HG03575 (cell line): ENCODE measurements around the gene PNCK.
"Not testable (repeated sequence)": the region's sequence is repeated elsewhere in the genome, so short reads cannot be mapped to it uniquely, and the experiment has no call there.

Source experiments
- ATAC-seq: cut with Tn5 transposase; IDR thresholded peaks from one replicate; pipeline ENCODE4 v1.9.1; 2021; ENCODE audit not compliant: unreplicated experiment, insufficient number of reproducible peaks, low FRiP score; ENCODE audit errors: extremely low read depth

PNCK gene

DNA sequence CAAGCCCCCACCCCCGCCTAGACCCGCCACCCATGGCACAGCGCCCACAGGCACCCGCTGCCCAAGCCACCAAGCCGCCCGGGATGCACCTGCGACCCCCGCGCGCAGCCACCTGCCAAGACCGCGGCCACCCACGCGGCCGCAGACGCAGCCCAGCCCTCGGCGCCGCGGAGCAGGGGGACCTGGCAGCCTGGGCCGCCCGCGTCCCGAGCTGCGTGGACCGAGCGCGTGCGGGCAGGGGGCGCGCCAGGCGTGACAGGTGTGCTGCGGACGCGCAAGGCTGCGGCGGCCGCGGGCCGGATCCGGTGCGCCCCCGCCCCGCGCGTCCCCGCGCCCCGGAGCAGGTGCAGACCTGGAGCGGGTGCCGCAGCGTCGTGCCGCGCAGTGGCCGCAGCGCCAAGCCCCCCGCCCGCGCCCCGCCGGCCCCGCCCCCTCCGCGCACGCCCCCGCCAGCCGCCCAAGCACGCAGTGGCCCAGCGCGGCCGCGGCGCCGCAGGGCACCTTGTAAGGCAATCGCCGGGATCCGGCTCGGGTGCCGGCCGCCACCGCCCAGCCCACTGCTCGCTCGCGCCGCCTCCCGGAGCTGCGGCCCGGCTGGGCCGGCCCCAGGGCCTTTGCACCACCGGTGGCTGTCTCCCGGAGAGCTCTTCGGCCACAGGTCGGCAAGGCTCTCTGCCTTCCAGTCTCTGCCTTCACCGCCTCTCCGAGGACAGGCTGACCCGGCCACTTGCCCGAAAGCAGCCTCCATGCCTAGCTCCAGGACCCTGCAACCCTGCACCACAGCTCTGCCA is at the start of gene PNCK:
Gene PNCK (minus strand): TSS at position 386 of the 791 bp plus-strand sequence. CDS start 737 bp downstream, outside the sequence.
- ATAC-seq: no peak

DNA sequence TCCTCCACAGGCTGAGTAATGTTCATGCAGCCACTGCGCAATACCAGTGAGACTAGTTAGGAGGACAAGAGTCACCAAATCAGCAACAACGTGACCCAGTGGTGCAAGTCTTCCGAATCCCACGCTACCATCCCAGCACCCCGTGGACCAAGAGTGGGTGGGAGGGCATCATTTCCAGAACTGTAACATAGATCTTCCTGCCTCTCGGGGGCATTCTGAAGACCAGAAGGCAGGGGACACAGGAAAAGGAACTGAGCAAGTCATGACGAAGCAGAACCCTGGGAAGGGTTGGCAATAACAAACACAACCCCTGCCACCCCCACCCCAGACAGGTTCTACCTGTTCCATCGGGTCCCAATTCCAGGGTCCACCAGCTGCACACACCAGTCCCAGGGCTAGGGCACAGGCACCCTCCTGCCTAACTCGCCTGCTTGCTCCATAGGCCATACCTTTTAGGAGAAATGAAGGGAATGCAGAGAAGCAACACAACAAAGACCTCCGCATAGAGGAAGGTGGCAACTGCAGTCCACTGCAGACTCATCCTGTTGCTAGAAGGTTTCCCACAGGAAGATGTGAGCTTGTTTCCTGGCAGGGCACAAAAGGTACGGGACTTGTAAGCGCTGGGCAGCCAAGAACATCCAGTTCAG is 49.2 kb upstream of the PNCK start:
- ATAC-seq: no peak

DNA sequence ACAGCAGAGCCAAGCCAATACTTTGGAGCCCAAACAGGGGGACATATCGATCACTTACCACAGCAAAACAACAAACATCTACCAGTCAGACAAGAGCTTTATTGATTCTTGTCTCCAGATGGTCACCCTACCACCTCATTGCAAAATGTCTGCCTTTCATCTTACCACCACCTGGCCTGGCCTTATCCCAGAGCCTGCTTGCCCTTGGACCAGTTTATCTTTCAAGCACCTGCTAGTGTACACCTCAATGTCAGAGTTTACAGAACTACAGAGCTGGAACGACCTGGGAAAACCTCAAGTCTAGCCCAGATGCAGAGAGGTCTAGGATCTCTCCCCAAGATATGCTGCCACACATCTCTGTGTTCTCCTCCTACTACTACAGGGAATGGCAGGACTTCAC is 46.1 kb upstream of the PNCK start:
- ATAC-seq: no peak

DNA sequence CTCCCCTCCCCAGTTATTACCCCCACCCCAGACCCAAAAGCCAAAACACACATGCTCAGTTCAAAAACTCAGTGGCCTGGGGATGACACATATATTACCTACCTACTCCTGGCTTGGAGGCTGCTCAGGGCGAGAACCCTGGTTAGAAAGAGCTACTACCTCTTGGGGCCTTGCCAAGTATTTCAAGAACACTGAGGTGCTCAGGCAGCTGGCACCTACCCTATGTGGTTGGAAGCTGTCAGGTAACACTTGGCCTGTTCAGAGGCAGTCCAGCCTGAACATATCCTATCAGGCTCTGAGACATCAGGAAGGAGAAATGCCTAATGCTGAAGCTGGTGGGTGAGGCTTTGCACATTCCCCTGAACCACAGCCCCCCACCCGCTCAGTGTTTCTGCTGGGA is 45.6 kb upstream of the PNCK start:
- ATAC-seq: no peak

DNA sequence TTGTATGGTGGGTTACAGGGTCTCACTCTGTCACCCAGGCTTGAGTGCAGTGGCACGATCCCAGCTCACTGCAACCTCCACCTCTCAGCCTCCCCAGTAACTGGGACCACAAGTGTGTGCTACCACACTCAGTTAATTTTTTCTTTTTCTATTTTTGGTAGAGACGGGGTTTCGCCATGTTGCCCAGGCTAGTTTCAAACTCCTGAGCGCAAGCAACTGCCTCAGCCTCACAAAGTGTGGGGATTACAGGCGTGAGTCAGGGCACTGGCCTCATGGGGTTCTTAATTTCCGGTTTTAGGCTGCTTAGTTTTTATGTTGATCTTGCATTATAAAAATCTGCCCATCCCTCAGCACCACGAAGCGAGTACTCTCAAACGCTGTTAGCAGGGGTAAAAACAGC is 43.8 kb upstream of the PNCK start:
- ATAC-seq: no peak

DNA sequence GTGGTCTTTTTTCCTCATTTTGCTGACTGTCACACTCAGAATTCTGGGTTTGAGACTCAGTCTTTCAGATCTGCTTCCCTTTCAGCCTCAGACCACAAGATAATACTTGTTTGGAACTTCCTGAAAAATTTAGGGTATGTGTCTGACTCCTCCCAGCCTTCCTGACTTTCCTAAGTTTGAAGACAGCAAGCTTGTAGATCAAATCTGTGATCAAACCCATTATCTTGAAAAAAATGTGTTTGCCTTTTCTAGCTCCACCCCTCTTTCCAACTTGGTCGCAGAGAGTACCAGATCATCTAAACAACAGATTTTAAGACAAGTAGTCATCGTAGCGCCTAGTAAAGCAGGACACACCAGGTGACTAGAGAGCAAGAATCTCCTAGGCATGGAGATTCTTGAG is 40.6 kb upstream of the PNCK start:
- no peak for ATAC-seq

DNA sequence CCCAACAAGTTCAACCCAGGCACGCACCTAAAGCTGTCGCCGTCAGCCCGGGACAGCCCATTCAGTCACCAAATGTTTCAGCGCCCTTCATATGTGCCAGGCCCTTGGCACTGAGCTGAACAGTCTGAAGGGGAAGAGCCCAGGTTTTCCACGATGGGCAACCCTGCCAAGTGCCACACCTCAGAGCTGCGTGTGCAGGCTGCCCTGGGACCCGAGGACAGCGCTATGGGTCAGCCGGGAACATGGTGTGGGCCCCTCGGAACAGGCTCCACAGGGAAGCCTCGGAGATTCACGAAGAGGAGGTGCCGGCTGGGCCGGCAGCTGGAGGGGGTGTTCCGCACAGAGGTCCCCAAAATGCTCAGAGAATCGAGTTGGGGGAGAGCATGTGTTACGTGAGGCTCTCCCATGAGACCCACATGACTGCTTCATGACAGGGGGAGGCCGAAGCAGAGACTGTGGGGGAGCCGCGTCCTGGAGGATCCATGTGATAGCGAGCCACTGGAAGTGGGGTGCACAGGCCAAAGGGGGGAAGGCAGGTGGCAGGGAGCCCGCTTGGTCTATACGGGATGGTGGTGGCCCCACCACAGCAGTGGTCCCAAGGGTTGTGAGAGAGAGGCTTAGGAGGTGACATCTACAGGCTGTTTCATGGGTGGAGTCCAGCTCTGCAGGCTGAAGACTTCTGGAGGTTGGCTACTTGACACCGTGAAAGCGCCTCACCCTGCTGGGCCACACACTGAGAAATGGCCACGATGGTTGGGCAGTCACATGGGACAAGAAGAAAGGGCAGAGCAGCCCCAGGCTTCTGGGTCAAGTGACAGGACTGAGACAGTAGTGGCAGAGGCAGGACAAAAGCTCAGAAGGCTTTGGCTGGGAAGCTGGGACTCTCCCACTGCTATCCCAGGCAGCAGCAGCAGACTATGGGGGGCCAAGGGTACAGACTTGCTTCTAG is 36.4 kb upstream of the PNCK start:
- no peak for ATAC-seq

DNA sequence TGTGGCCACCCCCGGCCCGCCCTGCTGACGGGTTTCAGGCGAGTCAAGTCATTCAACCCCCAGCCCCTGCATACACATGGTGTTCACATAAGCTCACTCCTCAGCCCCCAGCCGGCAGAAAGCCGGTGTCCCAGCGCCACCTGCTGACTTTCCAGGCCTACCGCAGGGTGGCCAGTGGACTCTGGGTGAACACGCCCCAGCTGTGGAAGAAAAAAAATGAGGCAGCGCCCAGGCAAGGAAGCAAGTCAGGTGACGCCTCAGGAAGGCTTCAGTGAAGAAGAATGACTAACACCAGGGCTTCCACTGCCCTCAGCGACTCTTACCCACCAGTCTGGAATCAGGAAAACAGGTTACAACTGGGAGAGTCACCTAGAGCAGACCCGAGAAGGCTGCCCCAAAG is 34.8 kb upstream of the PNCK start:
- no peak for ATAC-seq

DNA sequence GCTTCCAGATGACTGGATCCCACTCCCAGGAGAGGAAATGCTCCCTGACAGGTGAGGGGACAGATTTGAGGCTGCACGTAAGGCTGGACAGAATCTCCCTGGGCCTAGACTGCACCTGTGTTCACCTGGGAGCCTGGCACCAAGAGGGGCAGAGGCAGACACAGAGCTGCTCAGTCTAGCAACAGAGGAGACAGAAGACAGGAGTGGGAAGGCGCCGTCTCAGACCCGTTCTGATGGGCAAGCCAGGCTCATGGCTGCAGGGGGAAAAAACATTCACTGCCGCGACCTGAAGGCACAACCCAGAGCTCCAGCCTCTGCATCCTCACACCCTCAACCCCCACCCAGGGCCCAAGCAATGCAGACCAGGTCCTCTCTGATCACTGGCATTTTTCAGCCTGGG is 33.8 kb upstream of the PNCK start:
- no peak for ATAC-seq

DNA sequence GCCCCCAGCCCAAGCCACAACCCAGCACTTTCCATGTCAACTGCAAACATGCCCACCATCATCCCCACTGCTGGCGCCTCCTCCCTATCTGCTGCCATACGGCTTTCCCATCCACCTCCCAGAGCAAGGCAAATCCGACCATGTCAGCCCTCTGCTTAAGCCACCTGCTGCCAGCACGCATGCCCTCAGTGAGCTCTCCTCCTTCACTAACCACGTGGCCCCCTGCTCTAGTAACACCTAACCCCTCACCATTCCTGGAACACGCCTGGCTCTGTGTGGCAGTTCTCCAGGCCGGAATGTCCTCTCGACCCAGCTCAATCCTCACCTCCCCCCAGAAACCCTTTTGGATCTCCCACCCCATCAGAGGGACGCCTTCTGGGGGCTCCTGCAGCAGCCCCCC is 33.2 kb upstream of the PNCK start:
- no peak for ATAC-seq

DNA sequence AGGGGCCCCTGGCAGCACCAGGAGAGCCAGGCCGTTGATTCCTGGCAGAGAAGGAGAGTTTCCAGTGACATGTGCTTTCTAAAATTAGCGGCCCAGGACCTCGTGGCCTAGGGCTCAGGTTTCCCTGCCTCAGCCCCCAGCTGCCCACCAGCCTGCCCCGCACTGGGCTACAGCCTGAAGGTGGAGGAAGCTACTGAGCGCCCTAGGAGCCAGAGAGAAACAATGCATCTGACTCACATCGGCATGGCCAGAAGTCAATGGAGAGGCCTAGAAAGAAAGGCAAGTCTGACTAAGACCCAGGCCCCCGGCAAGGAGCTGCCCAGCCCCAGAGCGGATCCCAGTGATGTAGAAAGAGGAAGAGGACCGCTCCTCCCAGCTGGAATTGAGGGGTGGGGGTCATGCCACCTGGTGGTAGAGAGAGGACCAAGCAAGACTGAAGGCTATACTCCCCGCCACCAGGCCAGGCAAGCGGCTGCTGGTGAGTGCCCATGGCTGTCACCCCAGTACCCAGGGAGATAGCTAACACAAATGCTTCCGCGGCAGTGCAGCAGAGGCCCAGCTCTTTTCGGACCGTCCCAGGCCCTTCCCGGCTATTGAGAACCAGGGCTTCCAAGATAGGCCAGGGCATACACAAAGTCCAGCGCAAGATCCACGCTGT is 31.9 kb upstream of the PNCK start:
- not testable (repeated sequence) for ATAC-seq

DNA sequence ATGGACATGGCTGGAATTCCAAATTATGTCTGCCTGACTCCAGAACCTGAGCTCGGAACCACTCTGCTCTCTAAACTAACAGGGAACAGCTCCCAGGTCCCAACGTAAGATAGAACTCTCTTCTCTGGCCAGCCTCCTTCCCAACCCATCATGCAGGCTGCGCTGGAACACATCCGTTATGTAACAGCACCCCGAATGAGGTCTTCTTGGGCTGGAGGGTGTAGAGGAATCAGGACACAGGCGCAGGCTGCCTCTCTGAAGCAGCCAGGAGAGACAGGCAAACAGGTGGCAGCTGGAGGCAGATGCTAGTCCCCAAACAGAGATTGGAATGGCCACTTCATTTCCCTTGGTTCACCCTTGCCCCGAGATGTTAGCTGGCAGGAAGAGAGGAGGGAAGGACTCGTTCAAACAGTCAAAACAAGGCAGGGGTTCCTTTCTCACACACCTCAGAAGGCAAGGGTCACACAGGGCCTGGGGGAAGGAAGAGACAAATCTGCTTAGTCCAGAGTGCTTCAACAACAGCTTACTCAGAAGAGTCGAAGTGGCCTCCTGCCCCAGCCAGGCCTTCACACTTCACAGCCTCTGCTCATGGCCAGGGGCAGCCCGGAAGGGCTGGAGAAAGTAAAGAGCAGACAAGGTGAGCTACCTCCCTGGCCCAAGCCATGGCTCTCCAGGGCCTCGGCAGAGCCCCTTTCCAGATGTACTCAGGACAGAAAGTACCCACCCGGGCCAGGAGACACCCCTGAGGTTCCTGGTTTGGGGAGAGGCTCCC is 31.2 kb upstream of the PNCK start:
- not testable (repeated sequence) for ATAC-seq

DNA sequence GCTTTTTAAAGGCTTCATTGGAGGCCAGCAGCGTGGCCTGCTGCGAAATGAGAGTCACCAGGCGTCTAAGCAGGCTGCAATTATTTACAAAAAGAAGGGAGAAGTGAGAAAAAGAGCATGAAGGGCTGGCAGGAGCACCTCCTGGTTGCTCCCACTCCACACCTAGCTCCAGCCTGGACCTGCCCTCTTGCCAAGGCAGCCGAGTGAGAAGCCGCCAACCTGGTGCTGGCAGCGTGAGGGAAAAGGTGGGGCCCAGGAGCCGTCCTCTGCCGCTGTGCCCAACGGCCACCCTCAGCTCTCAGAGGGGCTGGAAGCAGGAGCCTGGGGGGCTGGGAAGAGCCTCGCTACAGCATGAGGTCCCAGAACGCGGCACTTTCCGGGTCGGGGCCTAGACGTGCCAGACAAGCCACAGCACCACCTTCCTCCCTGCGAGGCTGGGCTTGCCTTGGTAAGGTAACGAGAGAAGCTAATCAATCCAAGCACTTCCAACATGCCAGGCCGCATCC is 30.5 kb upstream of the PNCK start:
- ATAC-seq: no peak

DNA sequence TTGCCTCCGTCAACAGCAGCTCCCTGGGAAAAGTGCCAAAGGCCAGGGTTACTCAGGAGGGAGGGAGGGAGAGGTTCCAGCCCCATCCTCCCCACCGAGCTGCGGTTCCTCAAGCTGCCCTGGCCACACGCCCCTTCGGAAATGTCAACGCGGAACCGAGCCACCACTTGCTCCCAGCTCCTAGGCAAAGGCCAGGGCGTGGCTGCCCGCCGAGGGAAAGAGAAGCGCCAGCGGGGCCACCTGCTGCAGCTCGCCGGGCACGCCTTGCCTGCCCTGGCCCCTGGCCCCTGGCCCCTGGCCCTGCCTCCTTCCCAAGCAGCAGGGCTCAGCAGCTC is 29.4 kb upstream of the PNCK start:
- no peak for ATAC-seq

DNA sequence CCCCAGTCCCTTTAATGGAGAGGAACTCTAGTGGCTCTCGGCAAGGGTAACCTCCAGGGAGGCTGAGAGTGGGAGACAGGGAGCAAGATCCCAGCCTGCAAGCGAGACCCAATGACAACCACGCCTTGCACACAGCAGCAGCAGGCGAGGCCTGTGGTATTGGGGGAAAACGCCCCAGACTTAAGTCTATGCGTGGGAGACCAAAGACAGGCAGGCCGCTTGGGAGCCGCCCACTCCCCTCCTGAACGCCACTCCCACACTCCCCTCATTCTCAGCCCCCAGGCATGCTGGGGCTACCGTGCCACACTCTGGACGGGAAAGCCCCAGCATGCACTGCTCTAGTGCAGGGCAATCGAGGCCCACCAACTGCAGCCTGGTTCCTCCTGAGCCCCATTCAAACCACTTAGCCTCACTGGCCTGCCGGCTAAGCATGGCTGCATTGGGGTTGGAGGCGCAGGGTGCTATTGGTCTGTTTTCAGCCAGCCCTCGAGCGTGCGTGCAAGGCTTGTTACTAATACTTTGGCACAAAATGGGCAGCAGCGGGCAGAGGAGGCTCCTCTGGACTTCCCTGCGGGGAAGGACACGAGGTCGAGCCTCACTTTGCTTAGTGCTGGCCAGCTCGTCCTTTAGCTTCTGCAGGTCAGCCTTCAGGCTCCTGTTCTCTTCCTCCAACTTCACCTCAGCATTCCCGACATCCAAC is 28.9 kb upstream of the PNCK start:
- ATAC-seq: no peak

DNA sequence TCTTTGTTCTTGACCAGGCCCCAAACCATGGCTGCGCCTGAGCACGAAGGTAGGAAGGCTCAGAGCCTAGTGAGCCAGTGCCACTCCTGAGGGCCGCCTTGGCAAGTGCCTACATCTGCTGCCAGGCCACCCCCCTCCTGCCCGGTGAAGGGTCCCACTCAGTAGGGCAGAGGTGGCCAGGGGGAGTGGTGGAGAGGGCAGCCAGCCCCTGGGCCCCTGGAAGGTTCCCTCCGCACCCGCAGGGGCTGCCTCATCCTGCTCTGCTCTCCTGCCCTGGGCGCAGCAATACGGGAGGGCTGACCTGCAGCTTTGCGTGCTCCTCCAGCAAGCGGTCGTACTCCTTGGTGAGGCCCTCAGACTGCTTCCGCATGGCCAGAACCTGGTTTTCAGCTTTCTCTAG is 28.1 kb upstream of the PNCK start:
- ATAC-seq: no peak

DNA sequence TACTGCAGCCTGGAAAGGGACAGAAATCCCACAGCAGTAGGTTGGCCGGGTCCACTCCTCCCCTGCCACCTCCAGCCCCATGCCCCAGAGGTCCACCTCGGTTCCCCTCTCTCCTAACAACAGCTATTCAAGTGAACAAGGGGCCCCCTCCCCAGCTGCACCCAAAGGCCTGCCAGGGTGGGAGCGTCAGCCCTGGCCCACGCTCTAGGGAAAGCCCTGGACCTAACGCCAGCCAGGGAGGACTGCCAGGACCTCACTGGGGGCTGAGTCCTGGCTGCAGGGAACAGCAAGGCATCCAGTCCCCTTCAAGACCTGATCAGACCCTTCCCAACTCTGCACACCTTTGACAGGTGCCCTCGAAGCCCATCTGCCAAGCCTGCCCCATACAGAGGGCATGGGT is 27.4 kb upstream of the PNCK start:
- no peak for ATAC-seq

DNA sequence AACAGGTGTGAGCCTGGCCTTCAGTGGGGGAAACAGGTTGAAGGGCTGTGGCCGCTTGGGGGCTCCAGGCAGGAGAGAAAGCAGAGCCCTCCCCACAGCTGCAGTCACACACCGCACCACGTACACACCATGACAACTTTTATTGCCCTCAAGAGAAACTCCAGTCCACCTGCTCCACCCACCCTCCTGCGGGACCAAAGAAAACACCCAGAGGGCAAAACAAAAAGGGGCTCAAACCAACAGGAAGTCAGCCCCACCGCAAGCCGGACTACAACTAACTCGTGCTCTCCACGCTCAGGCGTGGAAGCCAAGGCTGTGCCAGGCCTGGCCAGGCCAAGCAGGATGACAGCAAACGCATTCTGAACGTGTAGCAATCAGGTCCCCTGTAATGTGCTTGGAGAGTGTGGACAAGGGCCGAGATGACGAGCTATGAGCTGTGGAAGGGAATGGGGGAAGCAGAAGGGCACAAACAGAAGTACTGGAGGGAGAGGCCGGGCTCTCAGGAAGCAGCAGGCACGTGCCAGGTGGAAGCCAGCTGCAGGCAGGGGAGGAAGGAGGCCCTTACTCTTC is 26.8 kb upstream of the PNCK start:
- ATAC-seq: no peak
